Hepatocyte (in vitro differentiated cells): ENCODE results near the gene TPM4.

ENCODE experiments used
- CTCF ChIP-seq: fragments of 200-600 bp; sonication (generic); IDR thresholded peaks from 2 replicates; pipeline ENCODE4 v1.5.1; 2016; ENCODE audit warnings: antibody characterized with exemption, mild to moderate bottlenecking; ENCODE audit not compliant: poor library complexity
- EZH2 ChIP-seq: fragments of 200-600 bp; sonication (generic); IDR thresholded peaks from 2 replicates; pipeline ENCODE4 v1.6.1; 2016; ENCODE audit warnings: antibody characterized with exemption, mild to moderate bottlenecking, borderline replicate concordance

DNA sequence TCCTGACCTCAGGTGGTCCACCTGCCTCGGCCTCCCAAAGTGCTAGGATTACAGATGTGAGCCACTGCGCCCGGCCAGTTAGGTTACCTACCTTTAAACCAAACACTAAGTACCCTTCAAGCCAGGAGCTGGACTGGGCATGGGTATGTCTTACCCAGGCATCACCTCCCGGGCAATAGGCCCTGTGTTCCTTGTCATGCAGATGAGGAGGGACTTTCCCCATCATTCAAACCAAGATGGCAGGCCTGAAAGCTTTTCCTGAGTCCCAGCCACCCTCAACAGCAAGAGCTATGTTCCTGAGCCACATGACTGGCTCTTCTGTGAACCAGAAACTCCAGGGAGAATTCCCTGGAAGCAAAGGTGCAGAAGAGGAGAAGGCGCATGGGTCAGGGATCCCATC is 44.8 kb downstream of the TPM4 start:
- TF ChIP-seq CTCF (no peak), EZH2 (no peak)
